Ureter (tissue), 1 donor: ENCODE results near the gene CD109. TPM values are rescaled to one million over a fixed set of nuclear protein-coding genes. Genes with fewer than 3 reads are reported as not detected.

ENCODE experiments used
- DNase-seq: peaks from one replicate; pipeline ENCODE4 v3.0.0-alpha.2; 2020; ENCODE audit warnings: low spot score
- total RNA-seq: library from RNA; stranded (reverse); gene quantifications from one replicate; pipeline ENCODE4 v1.2.4, GENCODE V29; 2023
- donor health status: DM: yes; HTN: yes; CAD: no.

The CD109 gene
- total RNA-seq, 1 donor from 2014 or later = 6.0 TPM

GRCh38 chr6:73727114-73727513, 31.1 kb downstream of the CD109 start:
- DNase-seq = no peak

GRCh38 chr6:73728548-73729205, 32.7 kb downstream of the CD109 start:
- DNase-seq = no peak

- no peak for DNase-seq
Observed at GRCh38 chr6:73731285-73731684, 35.3 kb downstream of the CD109 start.

GRCh38 chr6:73732845-73733675, 37.1 kb downstream of the CD109 start:
- peak; percentile 69 for DNase-seq

- DNase-seq = no peak
Observed at GRCh38 chr6:73733791-73734190, 37.8 kb downstream of the CD109 start.

DNA sequence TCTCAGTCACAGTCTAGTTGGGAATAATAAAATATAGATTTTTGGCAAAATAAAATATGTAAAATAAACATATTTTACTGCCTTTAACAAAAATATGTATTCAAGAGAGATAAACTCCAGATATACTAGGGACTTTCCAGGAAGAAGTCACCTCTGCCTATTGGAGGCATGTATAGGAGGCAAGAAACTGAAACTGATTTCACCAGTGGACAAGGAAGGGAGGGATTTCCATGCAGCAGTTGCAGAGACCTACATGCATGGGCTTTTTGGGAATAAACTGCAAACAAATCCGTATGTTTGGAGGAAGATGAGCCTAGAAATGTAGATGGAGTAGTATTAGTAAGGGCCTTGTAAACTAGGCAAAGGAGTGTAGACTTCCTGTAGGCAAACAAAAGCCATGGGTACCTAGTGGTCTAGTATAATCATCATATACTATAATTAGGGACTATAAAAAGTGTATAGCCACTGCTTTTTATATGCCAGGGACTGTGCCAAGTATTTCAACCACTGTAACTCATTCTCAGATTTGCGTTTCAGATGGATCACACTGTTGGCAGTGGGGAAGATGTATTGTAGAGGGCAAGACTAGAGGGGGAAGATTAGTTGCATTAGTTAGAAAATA, 38.9 kb downstream of the CD109 start:
- DNase-seq = no peak

GRCh38 chr6:73738367-73739028, 42.5 kb downstream of the CD109 start:
- DNase-seq = no peak

DNA sequence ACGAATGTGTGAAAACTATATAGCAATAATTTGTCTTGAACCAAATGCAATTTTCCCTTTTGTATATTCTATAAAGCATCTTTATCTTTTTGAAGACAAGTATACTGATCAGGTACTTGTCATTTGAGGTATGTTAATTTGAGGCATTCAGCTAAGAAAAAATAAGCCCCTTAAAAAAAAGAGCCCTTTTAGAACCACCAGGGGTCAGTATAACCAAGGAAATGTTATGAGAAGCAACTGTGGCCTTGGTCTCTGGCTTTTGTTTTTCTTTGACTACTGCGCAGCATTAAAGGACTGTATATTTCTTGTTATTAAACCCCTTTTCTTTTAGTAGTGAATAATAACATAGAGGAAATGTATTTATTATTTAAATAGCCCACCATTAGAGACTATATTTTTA, 43.1 kb downstream of the CD109 start:
- DNase-seq = no peak

DNA sequence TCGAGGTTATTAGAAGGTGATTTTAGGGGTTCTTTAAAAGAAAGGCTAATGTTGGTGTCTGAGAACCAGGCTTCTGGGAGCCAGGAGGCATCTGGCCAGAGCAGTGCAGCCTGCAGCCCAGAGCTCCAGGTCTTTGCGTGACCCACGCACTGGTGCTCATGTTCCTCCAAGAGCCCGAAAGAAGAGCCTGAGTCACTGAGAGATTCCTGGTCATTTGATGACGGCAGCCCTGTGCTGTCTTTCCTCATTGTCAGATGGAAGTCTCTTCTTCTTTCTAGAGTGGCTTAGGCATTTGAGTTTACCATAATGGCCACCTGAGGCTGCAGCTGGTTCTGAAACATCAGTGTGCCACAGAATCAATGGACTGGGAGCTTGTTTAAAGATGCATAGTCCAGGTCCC, 46.4 kb downstream of the CD109 start:
- no peak for DNase-seq

DNA sequence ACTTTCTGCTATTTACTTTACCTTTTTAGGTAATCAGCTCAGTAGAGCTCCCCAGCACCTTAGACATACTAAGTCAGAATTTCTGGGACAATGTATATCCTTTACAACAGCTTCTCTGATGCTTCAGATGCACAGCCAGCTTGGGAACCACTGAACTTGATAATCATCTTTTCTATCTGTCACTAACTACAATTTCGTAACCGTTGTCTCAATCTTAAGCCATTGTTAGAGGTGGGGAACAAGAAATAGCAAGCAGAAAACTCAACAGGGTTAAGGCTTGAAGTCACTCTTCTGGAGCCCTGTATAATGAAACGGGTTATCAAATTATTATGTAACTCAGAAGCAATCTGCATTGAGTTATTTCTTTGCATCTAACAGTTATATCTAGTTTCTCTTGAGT, 47.1 kb downstream of the CD109 start:
- DNase-seq = no peak

DNA sequence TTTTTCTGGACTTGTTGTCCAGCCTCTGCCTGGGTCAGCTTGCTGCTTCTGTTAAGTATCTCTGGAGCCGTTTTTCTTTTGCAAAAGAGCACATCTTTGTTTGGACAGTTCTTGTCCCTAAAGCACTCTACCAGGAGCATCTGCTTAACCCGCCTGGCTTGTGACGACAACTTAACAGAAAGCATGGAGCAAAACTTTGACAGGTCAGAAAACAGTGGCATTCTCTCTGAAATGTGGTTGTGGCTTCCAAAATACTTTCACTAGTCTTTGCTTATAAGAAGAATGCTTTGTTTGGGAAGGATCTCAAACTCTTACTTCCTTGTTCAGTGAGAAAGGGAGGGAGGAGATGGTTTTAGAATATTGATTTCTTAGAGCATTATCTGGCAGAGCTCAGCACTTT, 47.6 kb downstream of the CD109 start:
- DNase-seq = no peak

- DNase-seq = no peak
Observed at GRCh38 chr6:73746787-73747186, 50.8 kb downstream of the CD109 start.

DNA sequence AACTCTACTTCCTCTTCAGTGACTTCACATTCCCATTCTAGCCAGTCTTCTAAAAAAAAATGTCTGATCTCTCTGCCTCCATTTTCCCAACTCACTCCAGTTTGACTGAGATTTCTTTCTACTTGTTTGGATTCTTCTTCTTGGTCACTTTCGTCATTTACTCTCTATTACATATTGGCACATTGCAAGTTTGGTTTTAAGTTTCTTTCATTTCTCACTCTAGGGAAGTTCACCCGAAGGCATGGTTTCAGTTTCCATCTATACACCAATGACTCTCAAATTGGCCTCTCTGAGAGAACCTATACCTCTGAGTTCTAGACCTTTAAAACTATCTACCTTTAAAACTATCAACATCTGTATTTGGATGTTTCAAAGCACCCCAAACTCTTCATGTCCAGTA, 51.3 kb downstream of the CD109 start:
- no peak for DNase-seq

- DNase-seq = no peak
Observed at GRCh38 chr6:73752943-73753342, 56.9 kb downstream of the CD109 start.

DNA sequence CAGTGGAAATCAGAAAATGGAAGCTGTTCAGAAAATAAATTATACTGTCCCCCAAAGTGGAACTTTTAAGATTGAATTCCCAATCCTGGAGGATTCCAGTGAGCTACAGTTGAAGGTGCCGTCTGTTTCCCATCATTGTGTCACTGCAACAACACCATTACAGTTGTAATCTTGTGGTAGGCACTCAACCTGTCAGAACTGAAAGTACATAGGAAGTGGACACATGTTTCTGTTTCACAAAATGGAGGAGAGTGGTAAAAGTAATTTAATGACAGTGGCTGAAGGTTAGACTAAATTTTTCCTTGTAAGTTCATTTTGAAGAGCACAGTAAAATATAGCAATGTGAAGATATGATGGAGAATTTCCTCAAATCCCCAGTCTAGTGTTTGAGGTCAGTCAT, 70.0 kb downstream of the CD109 start:
- no peak for DNase-seq

- DNase-seq = no peak
Observed at GRCh38 chr6:73768558-73768957, 72.6 kb downstream of the CD109 start.

DNA sequence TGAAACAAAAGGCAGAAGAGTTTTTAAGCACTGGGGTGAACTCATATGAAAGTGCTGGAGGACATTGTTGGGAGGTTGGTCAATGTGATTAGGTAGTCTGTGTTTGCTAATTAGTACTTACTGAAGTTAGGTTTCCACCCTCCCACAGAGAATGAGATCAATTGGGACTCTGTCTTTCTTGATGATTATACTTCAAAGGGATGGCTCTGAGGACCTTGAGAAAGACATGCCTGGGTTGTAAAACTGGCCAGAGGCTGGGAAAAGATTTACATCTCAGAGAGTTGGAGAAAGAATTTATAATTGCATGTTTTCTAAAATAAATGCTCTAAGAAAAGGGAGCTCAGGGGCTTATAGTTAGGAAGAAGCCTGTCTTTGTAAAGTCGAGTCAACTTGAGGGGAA, 74.0 kb downstream of the CD109 start:
- DNase-seq = no peak

DNA sequence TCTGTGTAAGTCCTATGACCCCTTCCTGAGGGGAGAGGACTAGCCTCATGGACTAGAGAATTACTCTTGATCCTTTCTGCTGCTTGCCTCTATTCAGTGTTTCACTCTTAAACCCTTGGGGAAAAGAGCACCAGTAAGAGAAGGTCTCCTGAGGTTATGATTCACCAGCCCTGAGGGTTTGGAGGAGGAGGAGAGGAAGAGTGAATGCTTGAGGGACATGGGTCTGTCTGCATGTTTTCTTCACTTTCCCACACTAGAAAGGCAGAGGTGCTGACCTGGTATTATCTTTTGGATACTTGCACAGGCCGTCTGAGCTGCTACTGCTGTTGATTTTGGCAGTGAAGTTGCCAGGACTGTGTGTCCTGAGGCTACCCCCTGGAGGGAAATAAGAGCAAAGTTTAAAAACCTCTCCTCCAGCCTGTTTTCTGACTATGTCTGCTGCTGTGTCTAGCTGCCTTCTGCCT, 78.3 kb downstream of the CD109 start:
- no peak for DNase-seq

DNA sequence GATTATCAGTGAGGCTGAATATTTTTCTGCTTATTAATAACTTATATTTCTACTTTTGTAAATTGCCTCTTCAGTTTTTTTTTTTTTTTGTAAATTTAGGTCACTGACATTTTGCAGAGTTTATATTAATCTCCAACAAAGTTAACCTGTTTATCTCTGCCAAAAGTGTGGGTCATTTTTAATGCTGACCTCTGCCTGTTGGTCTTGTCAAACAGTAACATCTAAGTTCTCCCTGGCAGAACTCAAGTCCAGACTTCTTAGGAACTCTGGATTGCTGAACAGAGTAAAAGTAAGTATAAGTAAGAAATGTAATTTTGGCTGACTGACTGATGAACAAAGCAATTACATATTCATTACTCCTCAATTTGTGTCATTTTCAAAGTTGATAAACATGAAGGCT, 83.9 kb downstream of the CD109 start:
- no peak for DNase-seq

GRCh38 chr6:73782911-73783310, 86.9 kb downstream of the CD109 start:
- no peak for DNase-seq

- DNase-seq = no peak
Observed at GRCh38 chr6:73784726-73785505, 88.9 kb downstream of the CD109 start.

- DNase-seq = no peak
Observed at GRCh38 chr6:73790574-73790973, 94.6 kb downstream of the CD109 start.
